Fibroblast of lung (primary cell): Measurements from ENCODE around the gene NUP160.

Source experiments
- CTCF ChIP-seq, 2 donors: IDR thresholded peaks in 1 of 2; conservative IDR thresholded peaks in 1 of 2; 1 replicate in 1 of 2; 2 replicates in 1 of 2; pipeline ENCODE4 v1.5.1; 2011 to 2012; ENCODE audit warnings: low read length in 2 of 2, control low read depth in 1 of 2, inconsistent platforms in 1 of 2, low read depth in 1 of 2, mild to moderate bottlenecking in 1 of 2
- EZH2 ChIP-seq: IDR thresholded peaks from 2 replicates; pipeline ENCODE4 v1.5.1; 2012; ENCODE audit warnings: low read length, control low read depth, mild to moderate bottlenecking; ENCODE audit errors: missing control alignments

DNA sequence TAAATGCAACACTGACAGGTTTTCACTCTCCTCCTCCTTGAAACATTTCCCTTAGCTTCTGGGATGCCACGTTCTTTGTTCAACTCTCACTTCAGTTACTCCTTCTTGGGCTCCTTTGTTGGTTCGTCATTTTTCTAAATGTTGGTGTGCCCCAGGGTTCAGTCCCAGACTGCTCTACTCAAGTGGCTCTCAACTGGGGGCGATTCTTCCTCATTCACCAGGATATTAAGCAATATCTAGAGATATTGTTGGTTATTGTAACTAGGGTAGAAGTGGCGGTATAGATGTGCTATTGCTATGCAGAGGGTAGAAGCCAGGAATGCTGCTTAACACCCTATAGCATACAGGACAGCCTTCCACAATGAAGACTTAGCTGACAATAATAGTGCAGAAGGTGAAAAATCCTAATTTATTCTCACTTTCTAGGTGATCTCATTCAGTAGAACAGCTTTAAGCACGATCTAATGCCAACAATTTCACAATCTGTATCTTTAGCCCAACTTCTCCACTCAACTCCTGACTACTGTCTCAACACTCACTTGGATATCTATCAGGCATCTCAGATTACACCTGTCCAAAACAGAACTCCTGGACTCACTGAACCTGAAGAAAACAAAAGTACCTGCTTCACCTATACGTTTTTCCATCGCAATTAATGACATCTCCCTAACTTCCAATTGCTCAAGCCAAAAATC lies 4.6 kb downstream of the NUP160 start:
- TF ChIP-seq CTCF (conservative IDR thresholded peaks at IDR 0.05 in 1 of 2, IDR thresholded peaks at IDR 0.05 in 1 of 2; ENCODE audit: low read depth in 1 of 2, low read length in 2 of 2) (no peak), EZH2 (no peak)
